HEK293 (cell line): ENCODE results near the gene MC1R.
"Not testable (repeated sequence)": the region's sequence is repeated elsewhere in the genome, so short reads cannot be mapped to it uniquely, and the experiment has no call there.

Experiments used
- CTCF ChIA-PET: fragments of 350-600 bp; formaldehyde crosslinking; extraction: SDS; loops from one replicate; lab custom pipeline; 2021; ENCODE audit warnings: antibody characterized with exemption; lab: Yijun Ruan, JAX
- POLR2A ChIA-PET: fragments of 300-600 bp; formaldehyde crosslinking; extraction: SDS; loops from one replicate; lab custom pipeline; 2020; ENCODE audit warnings: antibody characterized with exemption, inconsistent platforms; lab: Yijun Ruan, JAX
- H3K27ac ChIP-seq: fragments of 200-500 bp; sonication (Bioruptor generic); 2 replicates; pipeline ENCODE4 v1.5.1; 2014; ENCODE audit warnings: low read depth, low read length, control low read depth, inconsistent platforms; ENCODE audit errors: extremely low read depth
- H3K36me3 ChIP-seq, 2 experiments: fragments of 200-500 bp in 1 of 2; sonication (Bioruptor generic) in 1 of 2; 1 replicate in 1 of 2; 2 replicates in 1 of 2; pipeline ENCODE4 v1.5.1; 2014 to 2017; ENCODE audit warnings: inconsistent platforms in 2 of 2, low read length in 2 of 2; ENCODE audit not compliant: control insufficient read depth in 2 of 2, insufficient read depth in 1 of 2
- H3K4me1 ChIP-seq: fragments of 200-500 bp; sonication (Bioruptor generic); 2 replicates; pipeline ENCODE4 v1.5.1; 2014; ENCODE audit warnings: mild to moderate bottlenecking, low read length, inconsistent platforms; ENCODE audit not compliant: control insufficient read depth, insufficient read depth
- H3K4me3 ChIP-seq: 2 replicates; pipeline ENCODE4 v1.5.1; 2011; ENCODE audit warnings: low read depth, mild to moderate bottlenecking, control low read depth, low read length, moderate library complexity
- H3K9me3 ChIP-seq: fragments of 200-500 bp; sonication (Bioruptor generic); 2 replicates; pipeline ENCODE4 v1.5.1; 2014; ENCODE audit warnings: low read depth, low read length, inconsistent platforms; ENCODE audit not compliant: control insufficient read depth, insufficient read depth
- YY1 ChIP-seq: fragments of 450-650 bp; formaldehyde crosslinking; IDR thresholded peaks from 2 replicates; pipeline ENCODE4 v1.5.1; 2018; ENCODE audit warnings: missing biosample characterization, missing genetic modification characterization
- ZBTB20 ChIP-seq: fragments of 450-650 bp; formaldehyde crosslinking; IDR thresholded peaks from 2 replicates; pipeline ENCODE4 v1.5.1; 2016; ENCODE audit warnings: missing biosample characterization, missing genetic modification characterization
- ZBTB8A ChIP-seq: fragments of 450-650 bp; formaldehyde crosslinking; IDR thresholded peaks from 2 replicates; pipeline ENCODE4 v1.5.1; 2016; ENCODE audit warnings: missing biosample characterization, missing genetic modification characterization
- ZFHX2 ChIP-seq: fragments of 450-650 bp; formaldehyde crosslinking; conservative IDR thresholded peaks from 2 replicates; pipeline ENCODE4 v1.5.1; 2016; ENCODE audit warnings: missing biosample characterization, missing genetic modification characterization
- TF ChIP-seq, protein P1 (sequence below): fragments of 450-650 bp; formaldehyde crosslinking; IDR thresholded peaks from 2 replicates; pipeline ENCODE4 v1.5.1; 2017; ENCODE audit warnings: missing biosample characterization, missing genetic modification characterization
- TF ChIP-seq, protein P2 (sequence below): fragments of 450-650 bp; IDR thresholded peaks from 2 replicates; pipeline ENCODE4 v1.5.1; 2018; ENCODE audit warnings: missing biosample characterization, missing genetic modification characterization

Gene MC1R

DNA sequence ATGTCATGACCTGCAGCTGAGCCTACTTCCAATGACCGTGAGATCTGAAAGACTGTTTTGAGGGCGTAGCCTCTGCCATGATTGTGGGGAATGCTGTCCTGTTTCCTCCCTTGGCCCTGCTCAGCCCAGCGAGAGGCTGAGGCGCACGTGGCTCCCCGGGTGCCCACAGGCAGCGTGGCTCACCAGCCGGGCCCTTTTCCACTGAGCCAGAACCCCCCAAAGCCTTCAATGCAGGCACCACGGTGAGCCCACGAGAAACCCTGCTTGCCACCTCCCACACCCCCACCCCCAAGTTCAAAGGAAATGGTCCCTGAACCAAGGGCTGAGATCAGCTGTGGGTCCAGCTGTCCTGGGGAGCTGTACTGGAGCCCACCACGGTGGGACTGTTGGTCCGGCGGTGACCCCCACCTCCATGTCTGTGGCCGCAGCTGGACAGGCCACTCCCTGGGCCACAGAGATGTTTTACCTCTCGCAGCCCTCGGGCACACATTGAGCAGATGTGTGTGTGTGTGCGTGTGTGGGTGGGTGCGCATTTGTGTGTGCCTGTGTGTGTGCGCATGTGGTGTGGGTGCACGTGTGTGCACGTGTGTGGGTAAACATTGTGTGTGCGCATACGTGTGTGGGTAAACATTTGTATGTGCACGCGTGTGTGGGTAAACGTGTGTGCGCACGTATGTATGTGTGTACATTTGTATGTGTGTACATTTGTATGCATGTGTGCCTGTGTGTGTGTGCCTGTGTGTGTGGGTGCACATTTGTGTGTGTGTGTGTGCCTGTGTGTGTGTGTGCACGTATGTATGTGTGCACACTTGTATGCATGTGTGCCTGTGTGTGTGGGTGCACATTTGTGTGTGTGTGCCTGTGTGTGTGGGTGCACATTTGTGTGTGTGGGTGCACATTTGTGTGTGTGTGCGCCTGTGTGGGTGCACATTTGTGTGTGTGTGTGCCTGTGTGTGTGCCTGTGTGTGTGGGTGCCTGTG lies 5.0 kb upstream of the MC1R start:
- POLR2A ChIA-PET: no interaction called here

DNA sequence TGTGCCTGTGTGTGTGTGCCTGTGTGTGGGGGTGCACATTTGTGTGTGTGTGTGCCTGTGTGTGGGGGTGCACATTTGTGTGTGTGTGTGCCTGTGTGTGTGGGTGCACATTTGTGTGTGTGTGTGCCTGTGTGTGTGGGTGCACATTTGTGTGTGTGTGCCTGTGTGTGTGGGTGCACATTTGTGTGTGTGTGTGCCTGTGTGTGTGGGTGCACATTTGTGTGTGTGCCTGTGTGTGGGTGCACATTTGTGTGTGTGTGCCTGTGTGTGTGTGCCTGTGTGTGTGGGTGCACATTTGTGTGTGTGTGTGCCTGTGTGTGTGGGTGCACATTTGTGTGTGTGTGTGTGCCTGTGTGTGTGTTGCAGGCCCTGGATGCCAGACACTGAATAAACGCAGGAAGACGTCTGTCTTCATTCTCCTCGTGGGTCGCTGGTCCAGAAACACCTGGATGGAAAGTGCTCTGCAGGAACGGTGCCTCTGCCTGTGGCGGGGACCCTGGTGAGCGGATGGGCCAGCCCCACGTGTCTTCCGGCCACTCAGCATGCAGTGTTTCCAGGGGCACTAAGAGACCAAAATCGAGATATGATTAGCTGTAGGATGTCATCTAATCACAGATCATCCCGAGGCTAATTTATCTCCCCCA lies 3.9 kb upstream of the MC1R start:
- H3K36me3 ChIP-seq: peaks cover 0 to 18% of the 10 kb centered on the region in 2 experiments; a peak in 1 of 3 replicates
- H3K4me3 ChIP-seq, H3K27ac ChIP-seq, H3K9me3 ChIP-seq, CTCF ChIA-PET: not testable (repeated sequence)
- TF ChIP-seq, protein P1, sequence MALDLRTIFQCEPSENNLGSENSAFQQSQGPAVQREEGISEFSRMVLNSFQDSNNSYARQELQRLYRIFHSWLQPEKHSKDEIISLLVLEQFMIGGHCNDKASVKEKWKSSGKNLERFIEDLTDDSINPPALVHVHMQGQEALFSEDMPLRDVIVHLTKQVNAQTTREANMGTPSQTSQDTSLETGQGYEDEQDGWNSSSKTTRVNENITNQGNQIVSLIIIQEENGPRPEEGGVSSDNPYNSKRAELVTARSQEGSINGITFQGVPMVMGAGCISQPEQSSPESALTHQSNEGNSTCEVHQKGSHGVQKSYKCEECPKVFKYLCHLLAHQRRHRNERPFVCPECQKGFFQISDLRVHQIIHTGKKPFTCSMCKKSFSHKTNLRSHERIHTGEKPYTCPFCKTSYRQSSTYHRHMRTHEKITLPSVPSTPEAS (tag by site-specific recombination): peak; percentile 62
- peaks cover 12% of the 10 kb centered on the region for H3K4me1 ChIP-seq
- POLR2A ChIA-PET: interaction anchor here (0.5 to 1.2 kb wide), 2 partner anchors 58 to 98 kb away, joined by 3 to 4 read pairs; no protein-coding TSS in a partner anchor

More for the DNA sequence above, 5.0 kb upstream of the MC1R start:
- peaks cover 4 to 23% of the 10 kb centered on the region in 2 experiments; a peak in 2 of 3 replicates for H3K36me3 ChIP-seq
- H3K9me3 ChIP-seq: no peaks in the 10 kb centered on the region
- CTCF ChIA-PET: interaction anchor here (0.6 kb wide), 1 partner anchor 57 kb away, joined by 3 read pairs; no protein-coding TSS in a partner anchor
- TF ChIP-seq ZBTB8A (tag by site-specific recombination) (0 out of 2 replicates have a peak, but pooled peaks have one; percentile 18), ZFHX2 (tag by site-specific recombination) (peak; percentile 55), ZBTB20 (no peak)
- TF ChIP-seq, protein P1 (tag by site-specific recombination): peak; percentile 95
- no peak overlapping the region for H3K27ac ChIP-seq
- H3K4me1 ChIP-seq: peaks cover 12% of the 10 kb centered on the region
- H3K4me3 ChIP-seq: no peak overlapping the region

DNA sequence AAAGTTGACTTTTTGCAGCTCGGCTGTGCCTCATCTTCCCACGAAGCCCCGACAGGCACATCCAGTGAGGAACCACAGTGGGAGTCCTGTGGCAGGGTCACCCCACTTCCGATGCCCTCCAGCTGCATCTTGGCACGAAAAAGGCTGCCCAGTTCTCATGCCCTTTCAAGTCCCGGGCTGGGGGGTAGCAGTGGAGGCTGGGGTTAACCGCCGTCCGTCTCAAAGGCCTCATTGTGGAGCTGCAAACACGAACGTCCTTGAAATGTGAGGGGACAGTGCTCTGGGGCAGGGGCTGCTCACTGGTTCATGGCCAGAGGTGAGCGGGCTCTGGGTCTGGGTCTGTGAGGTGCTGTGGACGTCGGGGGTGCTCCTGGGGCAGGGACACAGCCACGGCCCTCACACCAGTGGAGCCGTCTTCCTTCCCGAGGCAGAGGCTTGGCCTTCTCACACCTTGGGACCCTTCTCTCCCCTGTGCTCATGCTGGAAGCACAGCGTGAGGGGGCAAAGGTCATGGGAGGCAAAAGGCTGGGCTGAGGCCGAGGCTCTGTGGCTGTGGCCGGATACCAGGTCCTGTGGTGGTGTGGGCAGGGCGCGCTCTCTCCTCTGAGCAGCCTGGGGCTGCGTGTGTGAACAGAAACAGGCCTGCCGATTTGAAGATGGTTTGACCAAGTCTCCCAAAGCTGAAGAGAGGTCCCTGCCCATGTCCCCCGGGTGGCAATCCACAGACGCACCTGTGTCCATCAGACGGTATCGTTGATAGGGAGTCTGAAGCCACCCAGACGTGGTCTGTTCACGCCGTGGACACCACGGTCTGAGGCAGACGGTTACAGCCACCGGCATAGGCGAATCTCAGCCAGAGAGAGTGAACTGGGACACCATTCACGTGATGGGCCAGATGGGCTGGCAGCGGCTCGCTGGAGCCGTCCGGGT lies 3.1 kb upstream of the MC1R start:
- peaks cover 12% of the 10 kb centered on the region for H3K4me1 ChIP-seq
- TF ChIP-seq, protein P2, sequence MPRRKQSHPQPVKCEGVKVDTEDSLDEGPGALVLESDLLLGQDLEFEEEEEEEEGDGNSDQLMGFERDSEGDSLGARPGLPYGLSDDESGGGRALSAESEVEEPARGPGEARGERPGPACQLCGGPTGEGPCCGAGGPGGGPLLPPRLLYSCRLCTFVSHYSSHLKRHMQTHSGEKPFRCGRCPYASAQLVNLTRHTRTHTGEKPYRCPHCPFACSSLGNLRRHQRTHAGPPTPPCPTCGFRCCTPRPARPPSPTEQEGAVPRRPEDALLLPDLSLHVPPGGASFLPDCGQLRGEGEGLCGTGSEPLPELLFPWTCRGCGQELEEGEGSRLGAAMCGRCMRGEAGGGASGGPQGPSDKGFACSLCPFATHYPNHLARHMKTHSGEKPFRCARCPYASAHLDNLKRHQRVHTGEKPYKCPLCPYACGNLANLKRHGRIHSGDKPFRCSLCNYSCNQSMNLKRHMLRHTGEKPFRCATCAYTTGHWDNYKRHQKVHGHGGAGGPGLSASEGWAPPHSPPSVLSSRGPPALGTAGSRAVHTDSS (tag by site-specific recombination): no peak
- no peak for TF ChIP-seq YY1
- TF ChIP-seq, all 188 proteins: peak for 0
- CTCF ChIA-PET: no interaction called here
- Histone ChIP-seq H3K27ac (no peak overlapping the region), H3K4me3 (no peak overlapping the region), H3K9me3 (no peaks in the 10 kb centered on the region), H3K36me3 (peaks cover 0 to 15% of the 10 kb centered on the region in 2 experiments; a peak in 1 of 3 replicates)
- POLR2A ChIA-PET: interaction anchor here (0.5 to 1.2 kb wide), 2 partner anchors 57 to 98 kb away, joined by 3 to 4 read pairs; no protein-coding TSS in a partner anchor
